GM21390 (cell line): ENCODE measurements around the gene CCDC13.

Source experiments
- ATAC-seq: cut with Tn5 transposase; IDR thresholded peaks from one replicate; pipeline ENCODE4 v1.9.1; 2021; ENCODE audit not compliant: unreplicated experiment

The CCDC13 gene

DNA sequence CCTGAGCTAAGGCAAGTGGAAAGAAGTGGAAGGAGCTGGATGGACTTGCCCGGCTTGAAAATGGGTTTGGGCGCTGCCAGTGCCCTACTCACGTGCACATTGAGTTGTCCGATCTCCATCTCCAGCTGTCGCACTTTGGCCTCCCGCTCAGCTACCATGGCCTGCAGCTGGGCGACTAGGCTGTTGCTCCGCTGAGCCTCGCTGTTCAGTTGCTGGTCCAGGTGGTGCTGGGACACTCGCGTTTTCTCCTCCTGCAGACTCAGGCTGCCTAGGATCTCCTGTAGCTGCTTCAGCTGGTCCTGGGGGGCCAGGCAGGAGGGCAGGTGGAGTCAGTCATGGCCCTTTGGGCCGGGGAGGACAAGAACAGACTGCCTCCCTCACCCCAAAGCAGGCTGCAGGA, 37.4 kb downstream of the CCDC13 start:
- ATAC-seq: no peak

DNA sequence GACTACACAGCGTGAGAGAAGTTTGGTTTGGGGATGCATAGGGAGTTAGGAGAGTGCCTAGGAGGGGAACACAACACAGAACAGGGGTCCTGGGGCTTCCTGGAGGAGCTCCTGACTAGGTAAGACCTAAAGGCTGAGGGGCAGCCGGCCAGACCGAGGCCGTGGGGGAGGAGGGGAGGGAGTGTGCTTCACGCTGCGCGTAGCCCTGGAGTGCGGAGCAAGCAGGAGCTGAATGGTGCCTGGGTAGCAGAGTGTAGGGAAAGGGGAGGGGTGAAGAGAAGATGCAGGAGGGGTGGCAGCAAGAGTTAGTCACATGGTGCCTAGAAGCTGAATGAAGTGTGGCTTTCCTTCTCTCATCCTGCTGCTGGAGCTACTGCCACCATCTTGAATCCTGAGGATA, 38.0 kb downstream of the CCDC13 start:
- no peak for ATAC-seq

DNA sequence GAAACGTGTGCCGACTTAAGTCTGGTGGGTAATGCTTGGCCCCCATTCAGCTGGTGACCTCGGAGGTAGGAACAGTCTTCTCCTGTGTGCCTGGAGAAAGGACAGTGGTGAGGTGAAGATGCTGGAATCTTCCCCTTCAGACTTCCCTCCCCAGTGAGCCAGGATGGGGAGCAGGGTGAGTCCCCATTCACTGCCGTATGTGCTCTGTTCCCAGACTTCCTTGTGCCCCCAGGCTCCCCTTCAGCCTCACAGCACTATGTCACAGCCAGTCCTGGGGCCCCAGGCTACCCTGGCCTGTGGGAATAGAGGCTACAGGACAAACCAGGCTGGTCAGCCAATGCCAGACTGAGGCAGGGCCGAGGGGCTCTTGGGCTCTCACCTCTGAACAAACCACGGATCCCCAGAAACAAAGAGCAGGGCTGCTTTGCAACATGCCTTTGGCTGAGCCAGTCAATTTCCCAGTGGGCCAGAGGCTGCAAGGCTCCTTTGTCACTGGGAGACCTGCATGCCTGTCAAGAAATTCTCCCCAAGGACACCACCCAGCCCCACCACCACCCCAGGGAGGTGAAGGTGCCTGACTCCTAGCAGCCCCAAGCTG, 38.7 kb downstream of the CCDC13 start:
- ATAC-seq: no peak

DNA sequence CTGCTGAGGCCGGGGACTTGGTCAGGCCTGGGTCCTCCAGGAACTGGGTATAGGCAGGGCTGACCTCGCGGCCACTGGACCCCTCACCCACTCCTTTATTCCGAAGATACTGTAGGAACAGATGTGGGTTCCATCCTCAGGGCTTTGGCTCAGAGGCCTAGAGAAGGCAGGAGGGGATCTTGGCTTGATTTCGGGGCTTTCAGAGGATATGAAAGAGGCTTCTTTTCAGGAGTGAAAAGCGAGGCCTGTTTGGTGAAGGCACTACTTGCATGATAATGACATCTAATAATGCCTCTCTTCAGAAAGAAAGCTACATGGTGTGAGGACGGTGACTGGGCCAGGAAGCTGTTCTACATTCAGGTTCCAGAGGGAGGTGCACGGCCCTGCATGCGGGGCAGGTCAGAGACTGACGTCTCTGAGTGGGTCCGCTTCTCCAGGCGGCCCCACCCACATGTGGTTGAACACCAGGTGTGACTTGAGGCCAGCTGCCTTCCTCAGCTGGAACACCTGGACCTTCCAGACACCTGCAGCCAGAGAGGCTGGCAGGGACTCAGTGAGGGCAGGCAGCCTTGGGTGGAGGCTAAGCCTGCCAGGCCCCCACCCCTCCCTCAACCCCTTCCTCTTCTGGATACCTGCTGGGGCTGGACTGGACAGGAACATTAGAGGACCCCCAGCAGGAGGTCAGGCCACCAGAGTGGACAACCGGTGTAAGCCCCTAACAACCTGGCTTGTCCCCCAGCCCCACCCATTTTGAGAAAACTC, 39.4 kb downstream of the CCDC13 start:
- no peak for ATAC-seq

DNA sequence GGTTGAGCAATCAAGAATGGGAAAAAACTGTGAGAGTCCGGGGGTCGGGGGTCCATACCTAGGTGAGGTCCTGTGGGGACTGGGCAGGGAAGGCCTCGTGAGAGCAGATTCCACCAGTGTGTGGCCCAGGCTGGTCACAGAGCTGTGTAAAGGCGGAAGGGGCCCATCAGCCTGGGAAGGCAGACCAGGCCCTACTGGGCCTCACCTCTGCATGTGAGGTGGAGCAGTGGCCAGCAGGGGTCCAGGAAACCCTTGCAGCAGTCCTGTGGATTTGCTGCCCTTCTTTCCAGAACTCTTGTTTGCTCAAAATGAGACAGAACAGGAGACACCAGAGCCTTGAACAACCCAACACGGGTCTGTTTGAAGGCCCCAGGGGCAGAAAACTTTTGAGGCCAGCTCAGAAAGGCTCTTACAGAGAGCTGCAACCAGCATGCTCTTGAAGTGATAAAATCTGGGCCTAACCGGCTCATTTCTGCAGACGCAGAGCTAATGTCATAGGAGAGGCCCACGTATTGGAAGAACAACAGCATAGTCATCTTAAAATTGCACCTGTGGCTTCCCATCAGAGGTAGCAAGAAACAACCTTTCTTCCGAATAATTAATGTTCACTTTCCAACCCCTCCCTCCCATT, 40.1 kb downstream of the CCDC13 start:
- no peak for ATAC-seq

DNA sequence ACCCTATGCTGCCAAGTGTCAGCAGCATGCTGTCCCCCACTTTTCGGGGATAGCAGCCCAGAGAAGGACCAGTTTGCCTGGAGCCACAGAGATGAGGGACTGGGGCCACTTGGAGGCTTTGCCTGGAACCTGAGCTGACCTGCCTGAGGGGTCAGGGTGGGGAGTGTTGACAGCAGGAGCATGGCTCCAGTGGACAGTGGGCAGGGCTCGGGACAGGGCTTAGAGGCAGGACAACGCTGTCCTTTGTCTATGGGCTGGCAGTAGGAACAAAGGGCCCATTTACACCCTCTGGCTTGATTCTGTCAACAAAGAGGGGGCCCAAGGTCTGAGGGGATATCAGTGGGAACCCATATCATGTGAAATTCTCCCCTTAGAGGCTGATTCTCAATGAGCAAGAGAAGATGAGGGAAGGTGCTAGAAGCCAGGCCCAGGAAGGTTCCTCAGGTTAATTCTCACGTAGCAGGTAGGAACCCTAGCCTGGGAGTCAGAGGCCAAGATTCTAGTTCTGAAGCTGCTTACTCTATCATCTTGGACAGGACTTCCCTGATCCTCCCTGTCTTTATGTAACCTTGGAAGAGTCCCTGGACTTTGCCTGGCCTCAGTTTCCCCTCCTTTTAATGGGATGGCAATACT, 40.7 kb downstream of the CCDC13 start:
- ATAC-seq: no peak

DNA sequence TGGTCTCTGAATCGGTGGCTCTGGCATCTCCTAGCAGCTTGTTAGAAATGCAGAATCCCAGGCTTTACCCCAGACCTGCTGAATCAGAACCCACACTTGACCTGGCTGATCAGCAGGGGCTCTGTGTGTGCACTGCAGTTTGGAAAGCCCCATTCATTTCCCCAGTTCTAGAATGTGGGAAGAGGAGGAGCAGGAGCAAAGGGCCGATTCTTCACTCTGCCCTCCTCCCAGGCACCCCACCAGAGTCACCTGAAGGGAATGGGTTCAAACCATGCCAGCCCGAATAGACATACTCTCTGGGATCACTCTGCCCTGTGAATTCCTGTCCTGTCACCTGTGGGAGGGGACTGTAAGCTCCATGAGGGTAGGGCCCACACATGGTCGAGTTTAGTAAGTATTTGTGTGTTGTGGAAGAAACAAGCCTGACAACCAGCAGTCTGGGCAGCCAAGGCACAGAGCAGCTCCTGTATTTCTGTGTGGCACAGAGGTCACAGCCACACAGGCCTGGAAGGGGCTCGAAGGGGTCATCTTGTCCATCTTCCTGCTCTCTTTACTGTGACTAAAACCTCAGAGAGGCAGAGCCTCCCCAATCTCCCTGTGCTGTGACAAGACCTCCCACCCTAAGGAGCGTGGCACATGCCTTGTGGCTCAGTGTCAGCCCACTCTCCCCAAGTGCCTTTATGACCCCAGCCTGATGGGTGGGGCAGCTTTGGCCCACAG, 41.4 kb downstream of the CCDC13 start:
- no peak for ATAC-seq

DNA sequence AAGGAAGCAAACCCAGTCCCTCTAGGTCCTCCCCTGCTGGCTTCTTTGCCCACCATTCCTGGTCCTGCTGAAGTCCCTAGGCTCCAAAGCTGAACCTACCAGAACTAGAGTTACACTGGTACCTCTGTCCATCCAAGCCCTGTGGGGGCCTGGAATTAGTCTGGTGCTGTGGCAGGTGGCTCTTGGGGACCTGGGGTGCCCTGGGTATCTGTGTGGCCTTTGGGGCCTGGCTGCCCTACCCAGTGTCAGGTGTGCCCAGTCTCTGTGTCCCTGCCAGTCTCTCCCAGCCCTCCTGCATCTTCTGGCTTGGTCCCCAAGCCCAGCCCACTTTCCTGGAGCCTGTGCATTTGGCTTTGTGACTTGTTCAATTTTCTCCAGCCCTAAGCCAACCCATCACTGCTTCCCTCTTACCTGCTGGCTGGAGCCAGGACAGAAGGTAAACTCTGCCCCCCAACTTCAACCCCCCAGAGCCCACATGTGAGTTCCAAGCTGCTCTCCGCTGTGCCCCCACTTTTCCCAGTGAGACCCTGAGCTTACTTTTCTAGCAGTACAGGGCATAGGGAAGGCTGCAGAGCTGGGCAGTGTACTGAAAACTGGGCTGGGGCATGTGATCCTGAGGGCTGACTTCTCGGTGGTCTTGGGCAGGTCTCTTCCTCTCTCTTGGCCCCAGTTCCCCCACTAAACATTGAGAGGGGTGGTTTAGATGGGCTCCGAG, 42.2 kb downstream of the CCDC13 start:
- no peak for ATAC-seq

DNA sequence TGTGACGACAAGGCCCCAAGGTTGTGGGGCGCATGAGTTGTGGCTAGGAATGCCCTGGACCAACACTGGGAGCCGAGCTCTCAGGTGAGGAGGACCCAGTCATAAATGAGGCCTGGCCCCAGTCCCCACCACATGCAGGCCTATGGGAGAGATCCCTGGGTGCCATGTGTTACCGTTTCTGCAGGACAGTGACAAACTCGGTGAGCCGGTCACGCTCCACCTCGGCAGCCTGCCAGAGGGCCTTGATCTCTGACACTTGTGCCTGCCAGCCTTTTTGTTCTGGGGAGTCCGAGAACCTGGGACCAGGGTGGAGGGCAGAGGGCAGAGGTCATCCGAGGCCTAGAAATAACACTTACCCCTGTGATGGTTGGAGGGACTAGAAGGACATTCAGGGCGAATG, 42.8 kb downstream of the CCDC13 start:
- ATAC-seq: no peak

DNA sequence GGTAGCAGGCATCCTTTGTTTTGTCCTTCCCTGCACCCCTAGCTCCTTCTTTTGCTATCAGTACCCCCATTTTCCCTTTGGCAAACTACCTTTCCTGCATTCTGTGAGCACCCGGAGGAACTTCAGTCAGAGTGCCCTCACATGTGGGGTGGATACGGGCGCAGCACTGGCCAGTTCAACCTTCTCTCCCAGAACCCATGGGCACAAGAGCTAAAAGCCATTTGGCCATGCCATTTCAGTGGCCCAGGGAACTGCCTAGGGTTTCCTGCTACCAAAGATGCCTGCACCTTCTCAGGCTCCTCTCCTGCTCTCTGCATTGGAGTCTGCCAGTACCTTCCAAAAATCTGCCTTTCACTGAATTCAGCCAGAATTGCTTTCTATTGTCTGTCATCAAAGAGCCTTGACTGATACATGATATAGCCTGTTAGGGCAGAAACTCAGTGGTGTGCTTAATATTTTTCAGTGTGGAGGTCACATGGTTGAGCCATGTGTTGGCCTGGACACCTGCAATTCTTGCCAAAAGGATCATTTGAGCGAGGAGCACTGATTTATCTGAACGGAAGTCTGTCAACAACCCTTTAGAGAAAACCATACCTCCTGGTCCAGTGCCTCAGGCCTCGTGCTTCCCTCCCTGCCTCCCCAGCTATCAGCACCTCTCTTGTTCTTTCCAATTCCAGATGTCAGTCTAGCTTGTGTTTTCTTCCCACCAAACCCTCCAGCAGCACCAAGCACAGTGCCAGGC, 43.5 kb downstream of the CCDC13 start:
- ATAC-seq: no peak

DNA sequence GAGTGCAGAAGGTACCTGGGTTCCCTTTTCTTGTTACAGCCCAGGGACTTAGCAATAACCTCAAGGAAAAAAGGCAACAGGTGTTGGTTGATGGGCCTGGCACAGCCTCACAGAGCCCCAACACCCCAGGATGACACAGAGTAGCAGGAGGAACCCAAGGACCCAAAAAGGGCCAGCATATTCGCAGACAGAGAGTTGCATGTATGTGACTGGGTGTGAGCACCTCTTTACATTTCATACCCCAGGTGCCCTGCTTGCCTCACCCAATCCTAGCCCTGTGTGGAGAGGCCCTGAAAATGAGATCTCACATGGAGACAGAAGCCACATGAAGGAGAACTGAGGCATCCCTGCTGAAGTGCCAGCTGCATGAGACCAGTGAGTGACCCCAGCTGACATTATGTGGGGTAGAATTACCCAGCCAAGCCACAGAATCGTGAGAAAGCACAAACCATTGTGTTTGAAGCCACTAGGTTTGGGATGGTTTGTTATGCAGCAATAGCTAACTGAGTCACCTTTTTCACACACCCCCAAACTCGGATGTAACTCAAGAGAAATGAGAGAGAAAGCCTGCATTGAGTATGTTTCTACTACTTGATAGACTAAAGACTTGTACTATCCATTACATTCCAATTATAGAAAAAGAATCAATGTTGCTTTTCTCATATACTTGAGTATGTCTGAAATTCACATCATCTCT, 44.2 kb downstream of the CCDC13 start:
- ATAC-seq: no peak

DNA sequence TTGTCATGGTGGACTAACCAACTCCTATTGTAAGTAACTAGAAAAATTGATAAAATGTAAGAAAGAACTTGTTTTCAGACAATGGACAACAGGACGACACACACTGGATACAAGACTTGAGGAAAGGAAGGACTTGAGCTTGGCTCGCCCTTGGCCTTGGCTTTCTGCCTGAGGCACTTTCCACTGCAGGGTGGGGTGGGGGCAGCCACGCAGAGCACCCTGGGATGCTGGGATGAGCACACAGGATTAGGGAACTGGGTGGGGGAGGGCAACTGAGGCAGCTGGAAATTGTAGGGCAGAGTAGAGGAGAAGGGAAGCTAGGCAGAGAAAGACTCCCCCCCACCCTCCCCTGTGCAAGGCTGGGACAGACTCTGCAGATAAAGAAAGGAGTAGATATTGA, 45.0 kb downstream of the CCDC13 start:
- no peak for ATAC-seq

DNA sequence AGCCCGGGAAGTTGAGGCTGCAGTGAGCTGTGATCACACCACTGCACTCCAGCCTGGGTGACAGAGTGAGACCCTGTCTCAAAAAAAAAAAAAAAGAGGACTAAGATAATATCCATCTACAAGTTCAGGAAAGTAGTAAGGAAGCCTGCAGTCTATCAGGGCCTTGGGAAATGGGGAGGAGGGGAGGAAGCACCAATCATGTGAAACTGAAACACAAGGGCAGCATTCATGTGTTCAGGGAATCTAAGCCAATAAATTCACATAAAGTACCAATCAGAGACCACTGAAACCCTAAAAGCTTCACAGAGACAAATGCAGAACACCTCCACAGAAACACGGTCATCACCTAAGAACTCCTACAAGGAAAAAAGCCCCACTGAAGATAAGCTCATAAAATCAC, 47.6 kb downstream of the CCDC13 start:
- ATAC-seq: no peak

DNA sequence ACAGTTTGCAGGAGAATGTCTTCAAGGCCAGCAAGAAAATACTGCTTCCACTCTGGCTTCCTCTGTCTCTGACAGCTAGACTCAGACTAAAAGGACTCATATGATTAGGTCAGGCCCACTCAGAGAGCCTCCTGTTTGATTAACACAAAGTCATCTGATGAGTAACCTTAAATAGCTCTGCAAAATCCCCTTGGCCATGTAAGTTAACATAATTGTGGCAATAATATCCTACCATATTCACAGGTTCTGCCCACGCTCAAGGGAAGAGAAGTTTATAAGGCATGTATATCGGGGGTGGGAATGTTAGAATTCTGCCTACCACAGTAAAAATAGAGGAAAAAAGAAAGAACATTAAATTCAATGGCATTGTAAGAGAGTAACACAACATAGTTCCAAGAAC, 49.8 kb downstream of the CCDC13 start:
- no peak for ATAC-seq
